GM19239 (cell line): ENCODE measurements around the gene DAZL.

ENCODE experiments used
- DNase-seq: peaks from one replicate; pipeline ENCODE4 v3.0.0; 2011; ENCODE audit warnings: low spot score; ENCODE audit not compliant: insufficient read length
- FAIRE-seq: peaks from 2 replicates; lab custom pipeline; 2011; peaks lifted over from hg19 to GRCh38; lab: Jason Lieb, UNC

The DAZL gene

DNA sequence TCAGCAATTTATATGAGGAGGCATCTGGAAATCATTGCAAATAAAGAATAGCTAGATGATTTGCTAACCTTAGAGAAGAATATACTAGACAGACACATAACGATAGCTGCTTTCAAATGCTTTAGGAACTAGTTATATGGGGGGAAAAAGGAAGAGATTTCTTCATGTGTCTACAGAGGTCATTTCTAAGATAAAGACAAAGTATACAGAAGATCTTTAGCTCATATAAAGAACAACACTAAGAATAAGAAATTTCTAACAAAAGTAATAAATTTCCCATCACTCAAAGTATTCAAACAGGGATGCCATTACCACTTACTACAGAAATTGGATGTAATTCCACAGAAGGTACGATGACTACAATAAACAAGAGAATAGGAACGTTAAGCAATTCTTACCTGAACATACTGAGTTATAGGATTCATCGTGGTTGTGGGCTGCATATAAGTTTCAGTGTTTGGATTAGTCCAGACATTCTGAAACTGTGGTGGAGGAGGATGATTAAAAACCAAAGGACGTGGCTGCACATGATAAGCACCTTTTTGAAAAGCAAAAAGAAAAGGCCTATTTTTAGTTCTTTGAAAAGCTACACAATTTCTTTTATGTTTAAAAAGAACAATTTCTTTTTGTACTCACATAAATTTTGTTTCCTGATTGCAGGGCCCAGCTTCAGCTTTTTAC is 8.7 kb downstream of the DAZL start:
- FAIRE-seq (peak; percentile 39), DNase-seq (no peak)

DNA sequence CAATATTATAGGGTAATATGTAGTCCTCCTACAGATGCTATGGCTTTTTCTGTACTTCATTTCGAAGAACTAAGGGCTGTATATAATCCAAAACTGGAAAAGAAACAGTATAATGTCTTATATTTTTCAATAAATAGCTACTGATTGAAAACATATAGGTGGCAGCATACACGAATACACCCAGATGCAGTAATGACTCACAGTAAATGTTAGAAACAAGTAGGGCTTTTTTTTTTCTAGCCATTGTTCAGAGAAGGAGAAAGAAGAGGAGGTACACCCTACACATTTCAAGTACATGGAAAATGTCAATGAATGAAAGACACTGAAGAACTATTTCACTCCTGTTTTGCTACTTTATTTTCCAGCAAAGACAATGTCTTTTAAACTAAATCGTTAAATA is 9.4 kb downstream of the DAZL start:
- FAIRE-seq (no peak), DNase-seq (no peak)

DNA sequence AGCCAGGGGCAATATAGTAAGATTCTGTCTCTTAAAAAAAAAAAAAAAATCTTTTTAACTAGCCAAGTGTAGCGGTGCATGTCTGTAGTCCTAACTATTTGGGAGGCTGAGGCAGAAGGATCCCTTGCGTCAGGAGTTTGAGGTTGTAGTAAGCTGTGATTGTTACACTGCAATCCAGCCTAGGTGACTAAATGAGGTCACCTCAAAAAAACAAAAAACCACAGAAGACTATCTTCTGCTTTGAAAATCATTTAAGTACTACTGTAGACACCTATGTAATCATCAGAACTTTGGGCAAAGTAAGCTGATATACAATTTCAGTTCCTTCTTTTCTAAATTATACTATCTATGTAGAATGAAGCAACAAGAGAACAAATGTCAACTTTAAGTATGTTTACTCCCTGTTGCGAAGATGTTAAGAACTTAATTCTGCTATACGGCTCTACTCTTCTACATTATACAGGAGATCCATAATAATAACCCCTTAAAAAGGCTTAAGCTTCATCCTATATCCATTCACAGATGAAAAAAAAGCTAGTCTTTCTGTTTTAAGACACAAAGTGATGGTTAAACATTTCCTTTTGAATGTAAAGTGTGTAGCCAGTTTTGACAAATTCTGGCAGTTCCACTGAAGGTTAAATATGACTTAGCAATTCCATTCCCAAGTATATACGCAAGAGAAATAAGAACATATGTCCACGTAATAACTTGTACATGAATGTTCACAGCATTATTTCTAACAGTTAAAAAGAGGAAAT is 15.2 kb downstream of the DAZL start:
- peak; percentile 70 for FAIRE-seq
- DNase-seq = no peak

DNA sequence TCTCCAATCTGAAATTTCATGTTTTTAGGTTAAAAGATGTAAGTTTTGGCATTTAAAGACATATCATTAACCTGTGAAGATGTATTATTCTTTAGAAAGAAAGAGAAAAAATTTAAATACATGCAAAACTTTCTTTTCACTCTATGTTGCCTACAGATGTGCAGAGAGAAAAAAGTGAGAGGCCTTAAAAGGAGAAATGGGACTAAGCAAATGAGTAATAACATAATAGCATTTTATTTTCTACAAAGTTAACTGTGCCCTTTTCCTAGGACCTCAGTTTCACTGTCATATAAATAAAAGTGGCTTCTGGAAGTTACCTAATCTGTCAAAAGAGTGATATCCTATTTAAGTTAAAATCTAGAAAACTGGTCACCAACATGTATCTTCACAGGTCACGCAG is 16.1 kb downstream of the DAZL start:
- DNase-seq (no peak), FAIRE-seq (peak; percentile 69)

DNA sequence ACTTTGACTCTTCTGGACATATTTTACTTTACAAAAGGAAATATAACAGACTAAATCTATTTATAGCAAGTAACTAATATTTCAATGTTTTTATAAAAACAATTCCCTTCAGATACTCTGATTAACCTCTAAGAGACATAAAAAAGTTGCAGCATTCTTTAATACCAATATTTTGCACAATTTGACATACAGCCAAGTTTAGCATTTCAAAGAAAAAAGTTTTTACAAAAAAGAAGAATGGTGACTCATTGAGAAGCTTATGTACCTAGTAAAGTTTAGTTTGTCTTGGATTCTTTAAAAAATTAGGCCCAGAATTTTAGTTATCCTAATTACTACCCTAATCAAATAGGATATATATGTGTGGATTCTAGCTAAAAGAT is 17.6 kb downstream of the DAZL start:
- FAIRE-seq = no peak
- DNase-seq = no peak

DNA sequence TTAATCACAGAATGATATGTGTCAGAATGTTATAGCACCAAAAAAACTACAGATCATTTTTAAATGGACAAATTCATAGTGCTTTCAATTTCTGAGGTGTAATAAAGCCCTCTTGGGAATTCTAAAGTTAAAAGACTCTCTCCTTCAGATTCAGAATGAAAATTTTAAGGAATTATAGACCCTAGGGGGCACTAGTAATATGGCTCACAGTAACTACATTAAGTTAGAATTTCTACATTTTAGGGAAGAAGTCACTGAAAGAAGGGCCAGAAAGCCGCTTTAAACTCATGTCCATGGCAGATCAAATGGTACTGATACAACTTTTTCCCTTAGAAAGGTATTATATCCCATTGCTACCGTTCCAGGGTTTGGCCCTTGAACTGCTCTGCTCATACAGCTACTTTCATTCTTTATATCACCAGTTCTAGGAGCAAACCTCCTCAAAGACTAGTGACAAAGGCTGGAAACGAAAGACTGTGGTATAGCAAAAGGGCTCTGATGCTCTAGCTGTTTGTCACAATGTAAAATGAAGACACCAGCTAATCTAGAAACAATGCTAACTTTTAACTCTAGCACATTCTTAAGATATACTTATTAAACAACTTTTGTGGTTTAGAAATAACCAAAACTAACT is 18.1 kb downstream of the DAZL start:
- FAIRE-seq (peak; percentile 76), DNase-seq (no peak)

DNA sequence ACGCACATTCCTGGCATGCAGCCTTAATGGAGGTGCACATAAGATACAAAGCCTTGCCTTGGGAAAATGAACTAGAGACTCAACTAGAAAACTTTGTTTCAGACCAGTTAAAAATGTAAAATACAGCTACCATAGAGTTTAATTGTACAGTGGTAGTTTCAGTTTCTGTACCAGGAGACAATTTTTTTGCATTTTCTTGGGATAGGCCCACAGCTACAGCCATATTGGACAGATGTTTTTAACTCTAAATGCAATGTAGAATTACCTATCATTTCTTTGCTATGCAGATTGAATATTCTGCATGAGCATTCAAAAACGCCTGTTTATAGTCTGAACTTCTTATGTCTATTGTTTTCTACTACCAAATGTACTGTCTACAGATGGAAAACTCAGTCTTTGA is 20.3 kb downstream of the DAZL start:
- FAIRE-seq = no peak

DNA sequence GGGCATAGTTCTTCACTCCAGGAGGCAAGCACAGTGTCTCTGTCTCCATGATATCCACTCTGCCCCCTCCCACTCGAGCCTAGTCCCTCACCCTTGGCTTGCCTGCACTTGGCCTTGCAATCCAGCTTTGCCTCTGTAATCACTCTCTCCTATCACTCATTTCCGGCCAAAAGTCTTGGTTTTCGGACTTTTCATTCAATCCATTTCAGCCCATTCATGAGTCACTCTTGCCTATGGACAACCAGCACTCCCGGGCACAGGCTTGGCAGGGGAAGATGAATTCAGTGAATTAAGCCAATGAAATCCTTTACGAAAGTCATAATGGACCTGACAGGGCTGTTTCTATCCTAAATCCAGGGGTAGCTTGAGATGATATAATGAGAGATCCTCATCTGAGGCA is 21.7 kb downstream of the DAZL start:
- DNase-seq = no peak
- no peak for FAIRE-seq

More for the DNA sequence above, 20.3 kb downstream of the DAZL start:
- DNase-seq = no peak

DNA sequence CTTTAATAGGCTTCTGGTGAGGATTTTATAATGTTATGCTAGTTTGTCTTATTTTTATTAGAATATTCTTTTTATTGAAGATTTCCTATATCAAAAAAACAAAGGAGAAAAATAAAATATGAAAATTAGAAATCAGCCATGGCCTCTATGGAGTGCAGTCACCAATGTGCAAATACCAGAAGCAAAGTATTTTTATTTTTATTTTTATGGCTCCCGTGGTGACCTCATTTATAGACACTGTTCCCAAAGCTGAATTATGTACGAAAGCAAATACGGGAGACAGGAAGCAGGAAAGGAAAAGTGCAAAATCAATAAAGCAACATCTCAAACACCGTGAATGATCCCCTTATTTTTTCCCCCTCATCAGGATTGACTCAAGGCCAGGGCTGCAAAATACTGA is 35.1 kb downstream of the DAZL start:
- FAIRE-seq = no peak

DNA sequence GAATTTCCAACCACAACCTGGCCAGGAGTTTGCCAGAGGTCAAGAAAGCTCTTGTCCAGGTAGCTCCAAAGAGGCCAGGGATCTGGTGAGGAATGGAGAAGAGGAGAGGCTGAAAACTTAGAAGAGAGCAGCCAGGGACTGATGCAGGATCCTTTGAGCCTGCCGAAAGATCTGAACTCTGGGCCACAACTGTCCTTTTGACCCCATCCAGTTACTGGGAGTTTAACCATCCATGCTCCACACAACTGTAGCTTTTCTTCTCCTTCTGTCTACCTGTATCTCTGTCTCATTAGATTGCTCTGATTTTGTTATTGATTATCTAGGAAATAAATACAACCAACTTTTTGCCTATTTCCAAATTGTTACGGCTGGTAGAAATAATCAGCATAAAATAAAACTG is 36.7 kb downstream of the DAZL start:
- FAIRE-seq (no peak), DNase-seq (no peak)

More for the DNA sequence above, 35.1 kb downstream of the DAZL start:
- no peak for DNase-seq

DNA sequence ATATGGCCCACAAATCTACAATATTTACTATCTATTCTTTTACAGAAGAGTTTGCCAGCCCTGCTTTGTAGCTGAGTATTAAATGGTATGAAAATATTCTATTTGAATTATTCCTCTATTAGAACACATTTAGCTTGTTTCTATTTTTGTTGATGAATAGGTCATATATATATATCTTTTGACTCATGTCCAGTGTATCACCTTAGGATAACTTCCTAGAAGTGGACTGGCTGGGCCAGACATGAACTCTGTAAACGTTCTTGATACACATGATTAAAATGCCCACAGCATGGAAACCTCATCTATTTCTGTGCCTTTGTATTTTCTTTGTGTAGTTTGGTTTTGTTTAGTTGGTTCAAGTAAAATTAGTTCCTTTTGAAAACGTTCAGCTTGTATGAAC is 37.1 kb downstream of the DAZL start:
- FAIRE-seq = no peak
- DNase-seq = no peak

DNA sequence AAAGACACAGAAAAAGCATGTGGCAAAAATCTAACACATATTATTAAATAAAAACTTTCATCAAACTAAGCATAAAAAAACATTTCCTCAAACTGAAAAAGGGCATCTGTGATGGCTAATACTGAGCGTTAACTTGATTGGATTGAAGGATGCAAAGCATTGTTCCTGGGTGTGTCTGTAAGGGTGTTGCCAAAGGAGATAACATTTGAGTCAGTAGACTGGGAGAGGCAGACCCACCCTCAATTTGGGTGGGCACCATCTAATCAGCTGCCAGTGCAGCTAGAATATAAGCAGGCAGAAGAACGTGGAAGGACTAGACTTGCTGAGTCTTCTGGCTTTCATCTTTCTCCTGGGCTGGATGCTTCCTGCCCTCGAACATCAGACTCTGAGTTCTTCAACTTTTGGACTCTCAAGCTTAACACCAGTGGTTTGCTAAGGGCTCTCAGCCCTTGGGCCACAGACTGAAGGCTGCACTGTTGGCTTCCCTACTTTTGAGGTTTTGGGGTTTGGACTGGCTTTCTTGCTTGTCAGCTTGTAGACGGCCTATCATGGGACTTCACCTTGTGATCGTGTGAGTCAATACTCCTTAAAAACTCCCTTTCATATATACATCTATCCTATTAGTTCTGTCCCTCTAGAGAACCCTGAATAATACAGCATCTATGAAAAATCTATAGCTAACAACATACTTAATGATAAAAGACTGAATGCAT is 45.4 kb downstream of the DAZL start:
- FAIRE-seq (no peak), DNase-seq (no peak)

DNA sequence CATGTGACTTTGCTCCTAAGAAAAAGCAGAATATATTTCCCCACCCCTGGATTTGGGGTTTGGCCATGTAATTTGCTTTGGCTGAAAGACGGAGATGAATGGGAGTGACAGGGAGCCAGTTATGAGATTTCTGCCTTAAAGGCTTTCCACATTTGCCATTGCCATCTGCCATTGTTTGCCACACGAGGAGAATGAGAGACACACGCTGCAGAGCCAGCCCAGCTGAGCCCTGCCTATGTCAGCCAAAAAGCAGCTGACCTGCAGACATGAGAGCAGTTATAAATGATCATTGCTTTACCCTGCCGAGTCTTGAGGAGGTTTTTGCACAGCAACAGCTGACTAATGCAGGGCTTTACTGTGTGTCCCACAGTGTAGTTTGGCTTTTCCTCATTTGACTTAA is 51.1 kb downstream of the DAZL start:
- DNase-seq (no peak), FAIRE-seq (no peak)

DNA sequence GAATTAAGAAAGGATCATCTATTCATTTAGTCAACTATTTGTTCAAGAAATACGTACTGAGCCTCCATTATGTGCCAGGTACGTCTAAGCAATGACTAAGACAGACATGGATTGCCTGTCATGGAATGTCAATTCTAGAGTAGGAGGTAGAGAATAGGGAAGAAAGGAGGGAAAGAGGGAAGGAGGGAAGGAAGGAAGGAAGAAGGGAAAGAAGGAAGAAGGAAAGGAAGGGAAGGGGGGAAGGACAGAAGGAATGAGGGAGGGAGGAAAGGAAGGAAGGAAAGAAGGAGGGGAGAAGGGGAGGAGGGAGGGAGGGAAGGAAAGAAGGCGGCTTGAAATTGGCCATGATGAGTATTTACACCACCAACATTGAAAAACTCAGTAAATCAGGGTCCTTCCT is 52.5 kb downstream of the DAZL start:
- FAIRE-seq (no peak), DNase-seq (no peak)

DNA sequence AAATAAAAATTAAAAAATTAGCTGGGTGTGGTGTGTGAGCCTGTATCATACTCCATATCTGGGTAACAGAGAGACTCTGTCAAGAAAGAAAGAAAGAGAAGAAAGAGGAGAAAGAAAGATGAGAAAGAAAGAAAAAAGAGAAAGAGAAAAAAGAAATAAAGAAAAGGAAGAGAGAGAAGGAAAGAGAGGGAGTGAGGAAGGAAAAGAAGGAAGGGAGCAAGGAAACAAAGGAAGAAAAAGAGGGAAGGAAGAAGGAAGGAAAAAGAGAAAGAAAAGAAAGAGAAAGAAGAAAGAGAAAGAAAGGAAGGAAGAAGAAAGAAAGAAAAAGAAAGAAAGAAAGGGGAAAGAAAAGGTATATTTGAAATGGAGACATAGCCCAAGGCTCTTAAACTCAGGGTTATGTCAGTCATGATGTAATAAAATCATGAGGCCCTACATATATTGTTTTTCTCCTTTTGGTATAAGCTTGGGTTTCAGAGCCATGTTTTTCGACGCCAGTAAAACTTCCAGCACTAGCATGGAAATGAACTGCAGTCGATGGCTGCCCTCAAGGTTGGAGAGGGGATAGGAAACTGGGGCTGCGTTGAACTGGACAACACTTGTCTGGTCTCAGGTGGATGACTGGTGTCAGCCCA is 53.8 kb downstream of the DAZL start:
- FAIRE-seq = no peak
- DNase-seq = no peak

DNA sequence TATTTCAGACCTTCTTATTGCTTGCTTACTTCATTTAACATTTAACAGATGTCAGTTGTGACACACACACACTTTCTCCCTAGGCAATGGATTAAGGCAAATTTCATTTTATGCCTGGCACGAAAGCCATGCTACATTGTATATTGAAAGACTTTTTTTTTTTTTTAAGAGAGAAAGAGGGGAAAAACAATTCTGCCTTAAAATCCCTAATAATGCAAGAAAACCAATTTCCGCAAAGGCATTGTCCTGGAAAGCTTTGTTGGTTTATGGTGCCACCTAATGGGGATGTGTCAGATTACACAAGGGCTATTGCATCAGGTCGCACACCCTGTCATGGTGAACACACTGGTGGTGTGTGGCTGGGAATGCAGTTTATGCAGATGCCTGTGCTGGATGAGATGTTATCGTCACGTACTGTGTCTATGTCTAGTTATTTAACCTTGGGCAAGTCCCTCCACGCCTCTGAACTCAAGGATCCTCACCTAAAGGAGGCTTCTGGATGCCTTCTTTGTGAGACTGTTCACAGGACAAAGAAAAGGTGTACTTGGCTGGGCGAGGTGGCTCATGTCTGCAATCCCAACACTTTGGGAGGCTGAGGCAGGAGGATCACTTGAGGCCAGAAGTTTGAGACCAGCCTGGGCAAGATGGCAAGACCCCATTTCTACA is 54.4 kb downstream of the DAZL start:
- DNase-seq = peak; percentile 39
- peak; percentile 95 for FAIRE-seq

DNA sequence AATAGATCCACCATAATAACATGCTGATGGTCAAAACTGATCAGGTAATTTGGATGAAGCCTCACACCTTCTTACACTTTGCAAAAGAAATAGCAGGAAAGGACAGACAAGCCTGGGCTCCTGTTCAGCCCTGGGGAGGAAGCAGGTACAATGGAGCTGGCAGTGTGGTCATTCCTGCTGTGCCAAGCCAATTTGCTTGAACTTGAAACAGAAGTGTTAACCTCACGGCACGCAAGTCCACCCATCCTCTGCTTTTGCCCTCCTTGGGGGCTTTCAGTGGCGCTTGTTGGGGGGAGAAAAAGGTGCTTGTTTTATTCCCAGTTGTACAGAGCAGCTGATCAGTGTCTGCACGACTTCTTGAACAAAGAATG is 54.9 kb downstream of the DAZL start:
- DNase-seq = no peak

DNA sequence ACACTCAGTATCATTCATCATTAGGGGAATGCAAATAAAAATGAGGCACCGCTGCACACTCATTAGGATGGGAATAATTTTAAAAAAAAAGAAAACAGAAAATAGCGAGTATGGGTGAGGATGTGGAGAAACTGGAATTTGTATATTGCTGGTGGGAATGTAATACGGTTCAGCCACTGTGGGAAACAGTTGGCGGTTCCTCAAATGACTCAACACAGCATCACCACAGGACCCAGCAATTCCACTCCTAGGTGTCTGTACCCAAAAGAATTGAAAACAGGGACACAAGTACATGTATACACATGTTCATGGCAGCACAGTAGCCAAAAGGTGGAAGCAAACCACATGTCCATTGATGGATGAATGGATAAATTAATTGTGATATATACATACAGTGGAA is 56.5 kb downstream of the DAZL start:
- FAIRE-seq (no peak), DNase-seq (no peak)

More for the DNA sequence above, 54.9 kb downstream of the DAZL start:
- FAIRE-seq = no peak

DNA sequence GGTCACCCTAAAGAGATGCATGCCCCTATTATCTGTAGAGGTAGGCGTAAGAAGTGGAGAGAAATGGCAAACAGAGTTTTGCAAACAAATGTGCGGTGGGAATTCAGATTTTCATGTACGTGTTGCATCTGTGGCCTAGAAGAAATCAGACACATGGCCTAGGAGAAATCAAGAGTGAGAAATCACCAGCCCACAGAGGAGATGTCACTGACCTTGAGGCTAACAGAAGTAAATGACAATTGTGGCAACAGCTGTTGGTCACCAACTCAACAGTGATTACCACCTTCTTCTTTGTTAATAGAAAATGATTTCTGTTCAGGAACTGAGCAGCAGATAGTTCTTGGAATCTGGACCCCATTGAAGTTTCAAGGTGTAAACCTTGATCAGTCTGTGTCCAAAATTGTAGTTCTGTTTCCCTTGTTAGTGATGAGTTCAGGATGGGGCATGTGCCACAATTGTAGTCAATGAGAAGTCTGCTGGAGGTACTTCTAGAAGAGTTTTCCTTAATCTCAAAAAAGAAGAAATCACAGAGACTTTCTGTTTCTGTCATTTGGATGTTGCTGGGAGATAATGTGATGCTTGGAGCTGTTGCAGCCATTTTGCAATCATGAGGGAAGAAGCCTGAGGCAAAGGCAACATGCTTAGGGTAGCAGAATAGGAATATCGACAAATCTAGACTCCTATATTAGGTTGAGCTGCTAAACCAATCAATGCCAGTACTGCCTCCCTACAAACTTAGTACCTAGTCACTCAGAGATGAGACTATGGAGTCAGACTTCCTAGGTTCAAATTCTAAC is 57.5 kb downstream of the DAZL start:
- DNase-seq = no peak
- FAIRE-seq = peak; percentile 48
